ENCODE measurements around the gene CHMP1A.
"Not testable (repeated sequence)": the region's sequence is repeated elsewhere in the genome, so short reads cannot be mapped to it uniquely, and the experiment has no call there.

CHMP1A gene

GRCh38 chr16:89657442-89658220 lies at the start of gene CHMP1A, which contains the start of gene SPATA33:
Gene CHMP1A (minus strand): TSS chr16:89657708. CDS start chr16:89657588, 120 bp downstream.
Gene SPATA33 (plus strand): TSS chr16:89657836. CDS start chr16:89657912, 76 bp downstream.
- DNase-seq (ENCODE audit: low spot score): peak; percentile 91

- DNase-seq (ENCODE audit: low spot score): no peak
Measured at GRCh38 chr16:89706518-89707260, 49.2 kb upstream of the CHMP1A start.

- DNase-seq (ENCODE audit: low spot score): no peak
Measured at GRCh38 chr16:89705006-89705405, 47.5 kb upstream of the CHMP1A start.

- DNase-seq (ENCODE audit: low spot score): no peak
Measured at GRCh38 chr16:89704281-89704680, 46.8 kb upstream of the CHMP1A start.

- peak; percentile 96 for DNase-seq (ENCODE audit: low spot score)
Measured at GRCh38 chr16:89701425-89702406, 44.2 kb upstream of the CHMP1A start, which contains the start of gene SPATA2L. Gene SPATA2L (minus strand): TSS chr16:89701705. CDS start chr16:89701232, 473 bp downstream.

GRCh38 chr16:89700649-89701424 lies 43.3 kb upstream of the CHMP1A start:
- peak; percentile 71 for DNase-seq (ENCODE audit: low spot score)

- peak; percentile 100 for DNase-seq (ENCODE audit: low spot score)
Measured at GRCh38 chr16:89700100-89700648, 42.7 kb upstream of the CHMP1A start.

GRCh38 chr16:89699629-89700099 lies 42.2 kb upstream of the CHMP1A start:
- not testable (repeated sequence) for DNase-seq (ENCODE audit: low spot score)

- DNase-seq (ENCODE audit: low spot score): not testable (repeated sequence)
Measured at GRCh38 chr16:89698717-89699116, 41.2 kb upstream of the CHMP1A start.

- no peak for DNase-seq (ENCODE audit: low spot score)
Measured at GRCh38 chr16:89697616-89698331, 40.3 kb upstream of the CHMP1A start.

- no peak for DNase-seq (ENCODE audit: low spot score)
Measured at GRCh38 chr16:89697161-89697615, 39.7 kb upstream of the CHMP1A start.

GRCh38 chr16:89696670-89697128 lies 39.2 kb upstream of the CHMP1A start:
- DNase-seq (ENCODE audit: low spot score): no peak

GRCh38 chr16:89695875-89696669 lies 38.6 kb upstream of the CHMP1A start:
- DNase-seq (ENCODE audit: low spot score): no peak

- DNase-seq (ENCODE audit: low spot score): no peak
Measured at GRCh38 chr16:89695086-89695874, 37.8 kb upstream of the CHMP1A start.

GRCh38 chr16:89694784-89695085 lies 37.2 kb upstream of the CHMP1A start:
- not testable (repeated sequence) for DNase-seq (ENCODE audit: low spot score)

- DNase-seq (ENCODE audit: low spot score): no peak
Measured at GRCh38 chr16:89693931-89694783, 36.6 kb upstream of the CHMP1A start.

GRCh38 chr16:89693289-89693731 lies 35.8 kb upstream of the CHMP1A start:
- no peak for DNase-seq (ENCODE audit: low spot score)

All from kidney tubule cell (primary cell).